K562 (cell line): ENCODE measurements around the gene JPT2. TPM values are rescaled to one million over a fixed set of nuclear protein-coding genes. Genes with fewer than 3 reads are reported as not detected.

ENCODE experiments used
- BCOR ChIP-seq: fragments of 450-650 bp; IDR thresholded peaks from 2 replicates; pipeline ENCODE4 v1.6.1; 2016
- CHD2 ChIP-seq: IDR thresholded peaks from 2 replicates; pipeline ENCODE4 v1.6.1; 2011; ENCODE audit warnings: low read depth, low read length
- KDM2B ChIP-seq: fragments of 250-450 bp; sonication (Bioruptor Pico); IDR thresholded peaks from 2 replicates; pipeline ENCODE4 v1.8.0; 2021; ENCODE audit warnings: mild to moderate bottlenecking, moderate library complexity
- NFIX ChIP-seq: fragments of 250-450 bp; sonication (Bioruptor Pico); IDR thresholded peaks from 2 replicates; pipeline ENCODE4 v1.4.0; 2020; ENCODE audit warnings: low read depth, mild to moderate bottlenecking, moderate library complexity
- RHOXF2B ChIP-seq: fragments of 250-450 bp; sonication (Bioruptor Pico); conservative IDR thresholded peaks from 2 replicates; pipeline ENCODE4 v1.5.1; 2021
- SAP30 ChIP-seq: fragments of 200-600 bp; sonication (generic); IDR thresholded peaks from 2 replicates; pipeline ENCODE4 v1.6.1; 2012; ENCODE audit warnings: borderline replicate concordance, low read depth, mild to moderate bottlenecking, moderate library complexity, low read length, control low read depth, inconsistent platforms; ENCODE audit not compliant: insufficient read depth, poor library complexity, severe bottlenecking
- SRSF1 ChIP-seq: fragments of 200-400 bp; formaldehyde crosslinking; IDR thresholded peaks from 2 replicates; pipeline ENCODE4 v1.6.1; 2017; ENCODE audit warnings: mild to moderate bottlenecking, low read depth, low read length, moderate library complexity
- TCF7 ChIP-seq: sonication (generic); IDR thresholded peaks from 2 replicates; pipeline ENCODE4 v1.6.1; 2016; ENCODE audit warnings: antibody characterized with exemption, borderline replicate concordance
- TGIF2 ChIP-seq: sonication (generic); formaldehyde crosslinking; IDR thresholded peaks from 2 replicates; pipeline ENCODE4 v1.8.1; 2022; ENCODE audit warnings: mild to moderate bottlenecking, missing genetic modification reagents, moderate library complexity
- polyA plus RNA-seq, 8 experiments: library from polyadenylated mRNA; depleted of rRNA in 4 of 8; stranded (reverse) in 5 of 8; unstranded in 3 of 8; fragments of >200 nt; fragmentation: Nextera tagmentation in 2 of 8; fragmentation: Illumina TruSeq in 1 of 8; extraction: Ambion mirVana in 2 of 8; extraction: Trizol in 1 of 8; gene quantifications; 2 replicates each; pipeline versions ENCODE4 v1.2.1 to v1.2.3, GENCODE V29; 2011 to 2014; ENCODE audit warnings: inconsistent platforms in 1 of 8, missing spikeins in 1 of 8
- total RNA-seq, 7 experiments: library from RNA; depleted of rRNA in 6 of 7; stranded (reverse); fragments of >200 nt in 6 of 7; fragmentation: Illumina TruSeq in 2 of 7; extraction: Trizol in 2 of 7; gene quantifications; 2 replicates each; pipeline versions ENCODE4 v1.2.1 to v1.2.3, GENCODE V29; 2011 to 2021; ENCODE audit warnings: low replicate concordance in 1 of 7
- TF ChIP-seq, protein P1 (sequence below): sonication (generic); formaldehyde crosslinking; IDR thresholded peaks from 2 replicates; pipeline ENCODE4 v1.8.1; 2023; ENCODE audit warnings: mild to moderate bottlenecking, missing genetic modification reagents
- TF ChIP-seq, protein P2 (sequence below): sonication (generic); formaldehyde crosslinking; IDR thresholded peaks from 2 replicates; pipeline ENCODE4 v1.8.0; 2022; ENCODE audit warnings: mild to moderate bottlenecking, missing genetic modification reagents
- TF ChIP-seq, protein P3 (sequence below): fragments of 250-450 bp; sonication (Bioruptor Pico); IDR thresholded peaks from 2 replicates; pipeline ENCODE4 v1.5.0; 2021; ENCODE audit warnings: mild to moderate bottlenecking, moderate library complexity

The JPT2 gene
- total and polyA plus RNA-seq, 9 of the 15 experiments (the other 6 are each of a cell fraction or from before 2014, with no cell fraction given) = 25.5 to 133 (median 106) TPM

DNA sequence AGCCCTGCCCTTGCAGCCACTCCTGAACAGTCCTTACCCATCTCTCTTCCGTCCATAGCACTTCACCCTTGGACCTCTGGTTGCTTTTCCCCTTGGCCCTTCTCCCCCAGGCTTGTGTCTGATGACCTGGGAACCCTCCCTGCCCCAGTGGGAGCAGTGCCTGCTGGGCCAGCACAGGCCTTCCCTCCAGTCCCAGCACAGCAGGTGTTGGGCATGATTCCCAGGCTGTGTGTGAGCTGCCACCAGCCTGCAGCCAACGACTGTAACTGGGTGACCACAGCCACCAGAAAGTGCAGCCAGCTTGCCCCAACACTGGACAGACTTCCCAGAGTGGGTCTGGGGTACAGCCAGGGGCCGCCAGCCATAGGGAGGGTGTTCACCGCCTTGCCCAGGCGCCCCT, 35.9 kb upstream of the JPT2 start (continued):
- TF ChIP-seq, protein P1, sequence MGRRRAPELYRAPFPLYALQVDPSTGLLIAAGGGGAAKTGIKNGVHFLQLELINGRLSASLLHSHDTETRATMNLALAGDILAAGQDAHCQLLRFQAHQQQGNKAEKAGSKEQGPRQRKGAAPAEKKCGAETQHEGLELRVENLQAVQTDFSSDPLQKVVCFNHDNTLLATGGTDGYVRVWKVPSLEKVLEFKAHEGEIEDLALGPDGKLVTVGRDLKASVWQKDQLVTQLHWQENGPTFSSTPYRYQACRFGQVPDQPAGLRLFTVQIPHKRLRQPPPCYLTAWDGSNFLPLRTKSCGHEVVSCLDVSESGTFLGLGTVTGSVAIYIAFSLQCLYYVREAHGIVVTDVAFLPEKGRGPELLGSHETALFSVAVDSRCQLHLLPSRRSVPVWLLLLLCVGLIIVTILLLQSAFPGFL (CRISPR knock-in tag) = no peak
- TF ChIP-seq, protein P2, sequence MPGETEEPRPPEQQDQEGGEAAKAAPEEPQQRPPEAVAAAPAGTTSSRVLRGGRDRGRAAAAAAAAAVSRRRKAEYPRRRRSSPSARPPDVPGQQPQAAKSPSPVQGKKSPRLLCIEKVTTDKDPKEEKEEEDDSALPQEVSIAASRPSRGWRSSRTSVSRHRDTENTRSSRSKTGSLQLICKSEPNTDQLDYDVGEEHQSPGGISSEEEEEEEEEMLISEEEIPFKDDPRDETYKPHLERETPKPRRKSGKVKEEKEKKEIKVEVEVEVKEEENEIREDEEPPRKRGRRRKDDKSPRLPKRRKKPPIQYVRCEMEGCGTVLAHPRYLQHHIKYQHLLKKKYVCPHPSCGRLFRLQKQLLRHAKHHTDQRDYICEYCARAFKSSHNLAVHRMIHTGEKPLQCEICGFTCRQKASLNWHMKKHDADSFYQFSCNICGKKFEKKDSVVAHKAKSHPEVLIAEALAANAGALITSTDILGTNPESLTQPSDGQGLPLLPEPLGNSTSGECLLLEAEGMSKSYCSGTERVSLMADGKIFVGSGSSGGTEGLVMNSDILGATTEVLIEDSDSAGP (CRISPR knock-in tag) = no peak
- no peak for TF ChIP-seq SAP30
- TF ChIP-seq KDM2B = no peak
- TF ChIP-seq, protein P3, sequence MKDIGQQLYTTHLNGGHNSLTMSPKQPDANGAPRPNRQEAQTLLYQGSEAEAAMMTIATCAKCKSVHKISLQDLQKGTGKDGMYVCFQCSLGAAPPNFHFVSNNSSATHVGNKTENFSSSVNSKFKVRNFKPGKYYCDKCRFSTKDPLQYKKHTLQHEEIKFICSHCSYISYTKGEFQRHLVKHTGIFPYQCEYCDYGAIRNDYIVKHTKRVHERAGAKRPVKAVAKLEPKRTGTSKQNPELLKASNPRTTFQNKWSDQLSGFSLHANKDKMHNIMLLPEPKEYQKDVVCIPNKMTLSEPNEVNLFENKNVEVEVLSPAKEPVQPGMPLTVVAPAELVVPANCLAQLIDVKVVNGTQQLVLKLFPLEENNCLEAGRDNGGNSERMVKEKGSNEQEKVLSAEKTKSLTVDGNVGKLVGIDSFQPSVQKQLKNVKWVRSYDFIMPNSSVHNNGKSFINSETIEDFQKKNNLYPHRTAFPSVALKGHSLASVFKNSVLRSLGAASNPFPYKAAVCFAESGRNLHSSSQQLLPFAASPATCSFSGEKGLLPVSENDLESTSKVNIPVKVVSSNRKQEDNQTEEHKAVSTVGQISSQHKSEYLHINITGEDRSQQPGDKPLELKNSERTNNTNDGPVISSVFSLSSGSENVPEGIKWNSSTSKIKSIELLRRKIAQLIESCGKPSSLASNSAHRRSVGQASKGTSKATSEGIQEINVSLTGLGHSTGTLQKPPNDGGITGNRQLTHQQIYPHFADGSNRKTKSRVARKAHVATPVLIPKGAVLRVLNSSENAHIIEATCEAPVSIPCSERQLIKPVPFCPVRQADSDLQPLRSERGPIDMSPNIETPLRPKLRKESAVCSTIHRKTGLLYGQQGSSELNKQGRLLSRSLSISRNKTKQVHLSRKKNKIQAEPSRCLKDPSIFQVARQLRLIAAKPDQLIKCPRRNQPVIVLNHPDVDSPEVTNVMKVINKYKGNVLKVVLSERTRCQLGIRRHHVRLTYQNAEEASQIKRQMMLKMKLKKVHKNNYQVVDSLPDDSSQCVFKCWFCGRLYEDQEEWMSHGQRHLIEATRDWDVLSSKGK (CRISPR knock-in tag) = no peak
- TF ChIP-seq TGIF2 = no peak
- no peak for TF ChIP-seq TCF7
- no peak for TF ChIP-seq CHD2
- no peak for TF ChIP-seq NFIX (CRISPR knock-in tag)
- no peak for TF ChIP-seq RHOXF2B (CRISPR knock-in tag)
- no peak for TF ChIP-seq SRSF1
- no peak for TF ChIP-seq BCOR
